DND-41 (cell line): Measurements from ENCODE around the gene ZBED4.

Experiments
- EZH2 ChIP-seq: IDR thresholded peaks from 3 replicates; pipeline ENCODE4 v1.6.1; 2012; ENCODE audit warnings: borderline replicate concordance, low read depth, mild to moderate bottlenecking, moderate library complexity, low read length, inconsistent platforms; ENCODE audit not compliant: severe bottlenecking
- TF ChIP-seq, protein P1 (sequence below): IDR thresholded peaks from 2 replicates; pipeline ENCODE4 v1.5.1; 2012; ENCODE audit warnings: borderline replicate concordance, low read length, moderate library complexity, mild to moderate bottlenecking; ENCODE audit not compliant: poor library complexity, severe bottlenecking; ENCODE audit errors: extremely low read depth

DNA sequence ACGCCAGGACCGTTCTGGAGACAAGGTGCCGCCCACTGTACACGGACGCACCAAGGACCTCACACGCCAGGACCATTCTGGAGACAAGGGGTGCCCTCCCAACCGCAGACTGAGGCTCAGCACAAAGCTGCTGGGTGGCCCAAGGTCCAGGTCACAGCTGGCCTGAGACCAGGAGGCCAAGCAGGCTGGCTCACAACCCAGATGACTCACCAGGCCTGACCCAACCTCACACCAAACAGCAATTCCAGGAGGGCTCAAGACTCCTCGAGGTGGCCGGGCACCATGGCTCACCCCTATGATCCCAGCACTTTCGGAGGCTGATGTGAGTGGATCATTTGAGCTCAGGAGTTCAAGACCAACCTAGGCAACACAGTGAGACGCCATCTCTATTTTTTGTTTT, 40.8 kb upstream of the ZBED4 start:
- TF ChIP-seq, protein P1, sequence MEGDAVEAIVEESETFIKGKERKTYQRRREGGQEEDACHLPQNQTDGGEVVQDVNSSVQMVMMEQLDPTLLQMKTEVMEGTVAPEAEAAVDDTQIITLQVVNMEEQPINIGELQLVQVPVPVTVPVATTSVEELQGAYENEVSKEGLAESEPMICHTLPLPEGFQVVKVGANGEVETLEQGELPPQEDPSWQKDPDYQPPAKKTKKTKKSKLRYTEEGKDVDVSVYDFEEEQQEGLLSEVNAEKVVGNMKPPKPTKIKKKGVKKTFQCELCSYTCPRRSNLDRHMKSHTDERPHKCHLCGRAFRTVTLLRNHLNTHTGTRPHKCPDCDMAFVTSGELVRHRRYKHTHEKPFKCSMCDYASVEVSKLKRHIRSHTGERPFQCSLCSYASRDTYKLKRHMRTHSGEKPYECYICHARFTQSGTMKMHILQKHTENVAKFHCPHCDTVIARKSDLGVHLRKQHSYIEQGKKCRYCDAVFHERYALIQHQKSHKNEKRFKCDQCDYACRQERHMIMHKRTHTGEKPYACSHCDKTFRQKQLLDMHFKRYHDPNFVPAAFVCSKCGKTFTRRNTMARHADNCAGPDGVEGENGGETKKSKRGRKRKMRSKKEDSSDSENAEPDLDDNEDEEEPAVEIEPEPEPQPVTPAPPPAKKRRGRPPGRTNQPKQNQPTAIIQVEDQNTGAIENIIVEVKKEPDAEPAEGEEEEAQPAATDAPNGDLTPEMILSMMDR: no peak
- TF ChIP-seq EZH2: no peak
